IPS-18c (cell line): ENCODE measurements around the gene ALOX5AP.
"Not testable (repeated sequence)": the region's sequence is repeated elsewhere in the genome, so short reads cannot be mapped to it uniquely, and the experiment has no call there.

Experiments used
- H3K4me3 ChIP-seq: 2 replicates; pipeline ENCODE4 v1.7.0; 2013; ENCODE audit warnings: low read depth, mild to moderate bottlenecking, low read length, moderate library complexity; ENCODE audit not compliant: insufficient read depth
- H3K9me3 ChIP-seq: one replicate; pipeline ENCODE4 v1.6.1; 2013; ENCODE audit warnings: mild to moderate bottlenecking, low read length, moderate library complexity; ENCODE audit not compliant: control insufficient read depth, insufficient read depth

ALOX5AP gene

GRCh38 chr13:30745906-30746686 lies 10.8 kb downstream of the ALOX5AP start:
- no peaks in the 10 kb centered on the region for H3K9me3 ChIP-seq
- no peak overlapping the region for H3K4me3 ChIP-seq

- H3K4me3 ChIP-seq = no peak overlapping the region
- no peaks in the 10 kb centered on the region for H3K9me3 ChIP-seq
Measured at GRCh38 chr13:30746791-30747190, 11.4 kb downstream of the ALOX5AP start.

- H3K9me3 ChIP-seq, H3K4me3 ChIP-seq: not testable (repeated sequence)
Measured at GRCh38 chr13:30747845-30748244, 12.5 kb downstream of the ALOX5AP start.

GRCh38 chr13:30748717-30749116 lies 13.4 kb downstream of the ALOX5AP start:
- Histone ChIP-seq H3K4me3 (no peak overlapping the region), H3K9me3 (no peaks in the 10 kb centered on the region)

- H3K9me3 ChIP-seq = no peaks in the 10 kb centered on the region
- H3K4me3 ChIP-seq = no peak overlapping the region
Measured at GRCh38 chr13:30750036-30750435, 14.7 kb downstream of the ALOX5AP start.

- H3K4me3 ChIP-seq = no peak overlapping the region
- no peaks in the 10 kb centered on the region for H3K9me3 ChIP-seq
Measured at GRCh38 chr13:30751183-30751933, 16.0 kb downstream of the ALOX5AP start.

GRCh38 chr13:30752201-30752797 lies 17.0 kb downstream of the ALOX5AP start:
- no peak overlapping the region for H3K4me3 ChIP-seq
- H3K9me3 ChIP-seq = no peaks in the 10 kb centered on the region

GRCh38 chr13:30753030-30753616 lies 17.8 kb downstream of the ALOX5AP start:
- Histone ChIP-seq H3K9me3 (no peaks in the 10 kb centered on the region), H3K4me3 (no peak overlapping the region)

GRCh38 chr13:30755678-30756077 lies 20.3 kb downstream of the ALOX5AP start:
- H3K4me3 ChIP-seq = no peak overlapping the region
- no peaks in the 10 kb centered on the region for H3K9me3 ChIP-seq

GRCh38 chr13:30757026-30757742 lies 21.8 kb downstream of the ALOX5AP start:
- Histone ChIP-seq H3K4me3 (no peak overlapping the region), H3K9me3 (no peaks in the 10 kb centered on the region)

GRCh38 chr13:30759748-30760147 lies 24.4 kb downstream of the ALOX5AP start:
- Histone ChIP-seq H3K4me3 (no peak overlapping the region), H3K9me3 (no peaks in the 10 kb centered on the region)

DNA sequence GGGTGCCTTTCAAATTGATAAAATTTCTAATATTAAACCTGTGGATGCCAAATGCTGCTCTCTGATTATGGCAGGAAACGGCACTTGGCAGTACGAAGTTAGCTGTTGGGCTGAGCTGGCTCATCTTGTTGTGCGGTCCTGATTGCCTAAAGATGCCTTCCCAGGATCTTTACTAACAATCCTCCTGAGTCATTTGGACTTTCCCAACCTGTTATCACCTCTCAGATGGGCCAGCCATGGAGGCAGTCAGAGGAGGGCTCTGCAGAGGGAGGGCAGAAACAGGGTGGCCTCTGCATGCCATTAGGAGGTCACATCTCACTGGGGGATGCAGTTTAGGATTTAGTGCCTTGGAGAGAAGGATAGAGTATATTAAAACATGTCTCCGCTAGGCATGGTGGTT lies 27.3 kb downstream of the ALOX5AP start:
- no peak overlapping the region for H3K4me3 ChIP-seq
- no peaks in the 10 kb centered on the region for H3K9me3 ChIP-seq

DNA sequence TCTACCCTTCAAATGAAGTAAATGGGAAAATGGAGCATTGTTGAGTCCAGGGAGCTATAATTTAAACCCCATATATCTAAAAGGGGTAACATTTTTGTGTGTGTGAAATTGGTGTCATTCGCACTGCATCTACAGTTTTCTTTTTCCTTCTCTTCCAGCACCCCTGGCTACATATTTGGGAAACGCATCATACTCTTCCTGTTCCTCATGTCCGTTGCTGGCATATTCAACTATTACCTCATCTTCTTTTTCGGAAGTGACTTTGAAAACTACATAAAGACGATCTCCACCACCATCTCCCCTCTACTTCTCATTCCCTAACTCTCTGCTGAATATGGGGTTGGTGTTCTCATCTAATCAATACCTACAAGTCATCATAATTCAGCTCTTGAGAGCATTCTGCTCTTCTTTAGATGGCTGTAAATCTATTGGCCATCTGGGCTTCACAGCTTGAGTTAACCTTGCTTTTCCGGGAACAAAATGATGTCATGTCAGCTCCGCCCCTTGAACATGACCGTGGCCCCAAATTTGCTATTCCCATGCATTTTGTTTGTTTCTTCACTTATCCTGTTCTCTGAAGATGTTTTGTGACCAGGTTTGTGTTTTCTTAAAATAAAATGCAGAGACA lies 28.6 kb downstream of the ALOX5AP start:
- no peak overlapping the region for H3K4me3 ChIP-seq
- H3K9me3 ChIP-seq = no peaks in the 10 kb centered on the region

GRCh38 chr13:30766231-30766630 lies 30.9 kb downstream of the ALOX5AP start:
- H3K9me3 ChIP-seq = no peaks in the 10 kb centered on the region
- H3K4me3 ChIP-seq = no peak overlapping the region

- no peaks in the 10 kb centered on the region for H3K9me3 ChIP-seq
- no peak overlapping the region for H3K4me3 ChIP-seq
Measured at GRCh38 chr13:30770929-30771328, 35.6 kb downstream of the ALOX5AP start.

DNA sequence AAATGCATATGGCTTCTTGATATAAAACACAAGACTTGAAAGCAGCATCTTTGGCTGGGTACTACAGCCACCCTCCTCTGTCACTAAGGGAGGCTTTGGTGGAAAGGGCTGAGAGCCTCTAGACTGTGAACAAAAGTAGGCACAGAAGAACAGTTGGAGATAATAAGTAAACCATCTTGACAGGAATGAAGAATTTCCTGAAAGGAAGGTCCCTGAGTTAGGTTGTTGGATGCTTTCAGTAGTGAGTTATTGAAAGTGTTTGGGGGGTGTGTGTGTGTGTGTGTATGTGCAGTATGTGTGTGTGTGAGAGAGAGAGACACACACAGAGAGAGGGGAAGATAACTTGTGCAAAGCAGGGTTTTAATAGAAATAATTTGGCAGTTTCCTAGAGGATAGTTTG lies 38.2 kb downstream of the ALOX5AP start:
- Histone ChIP-seq H3K4me3 (no peak overlapping the region), H3K9me3 (no peaks in the 10 kb centered on the region)

GRCh38 chr13:30774214-30774730 lies 38.9 kb downstream of the ALOX5AP start:
- Histone ChIP-seq H3K9me3 (no peaks in the 10 kb centered on the region), H3K4me3 (no peak overlapping the region)
